ENCODE measurements around the gene CEP131.

Gene CEP131

GRCh38 chr17:81173762-81174155 is 49.0 kb downstream of the CEP131 start:
- Histone ChIP-seq H3K9me3 (replicated peaks; ENCODE audit: low read length) (no peaks in the 10 kb centered on the region), H3K4me3 (ENCODE audit: low read length) (no peak overlapping the region), H3K4me2 (ENCODE audit: low read length) (no peak overlapping the region), H3K9ac (ENCODE audit: low read depth, low read length) (no peak overlapping the region), H3K36me3 (ENCODE audit: insufficient read depth, low read length) (no peaks in the 10 kb centered on the region), H3K4me1 (ENCODE audit: control insufficient read depth, insufficient read depth, low read length) (no peaks in the 10 kb centered on the region), H3K27me3 (ENCODE audit: control insufficient read depth, insufficient read depth, low read length) (peaks cover 12% of the 10 kb centered on the region)

GRCh38 chr17:81173052-81173761 is 49.6 kb downstream of the CEP131 start:
- H3K27me3 ChIP-seq (ENCODE audit: control insufficient read depth, insufficient read depth, low read length), result peaks cover 15% of the 10 kb centered on the region
- H3K9me3 ChIP-seq (replicated peaks; ENCODE audit: low read length), result no peaks in the 10 kb centered on the region
- H3K4me2 ChIP-seq (ENCODE audit: low read length), result no peak overlapping the region
- H3K9ac ChIP-seq (ENCODE audit: low read depth, low read length), result no peak overlapping the region
- no peaks in the 10 kb centered on the region for H3K36me3 ChIP-seq (ENCODE audit: insufficient read depth, low read length)
- H3K4me3 ChIP-seq (ENCODE audit: low read length), result no peak overlapping the region
- no peaks in the 10 kb centered on the region for H3K4me1 ChIP-seq (ENCODE audit: control insufficient read depth, insufficient read depth, low read length)

GRCh38 chr17:81171941-81172340 is 50.8 kb downstream of the CEP131 start:
- no peak overlapping the region for H3K4me3 ChIP-seq (ENCODE audit: low read length)
- H3K36me3 ChIP-seq (ENCODE audit: insufficient read depth, low read length), result no peaks in the 10 kb centered on the region
- no peak overlapping the region for H3K9ac ChIP-seq (ENCODE audit: low read depth, low read length)

GRCh38 chr17:81170727-81171494 is 51.9 kb downstream of the CEP131 start:
- Histone ChIP-seq H3K4me1 (ENCODE audit: control insufficient read depth, insufficient read depth, low read length) (no peaks in the 10 kb centered on the region), H3K4me3 (ENCODE audit: low read length) (no peak overlapping the region), H3K27me3 (ENCODE audit: control insufficient read depth, insufficient read depth, low read length) (peaks cover 33% of the 10 kb centered on the region), H3K9me3 (replicated peaks; ENCODE audit: low read length) (no peaks in the 10 kb centered on the region), H3K9ac (ENCODE audit: low read depth, low read length) (no peak overlapping the region), H3K4me2 (ENCODE audit: low read length) (no peak overlapping the region), H3K36me3 (ENCODE audit: insufficient read depth, low read length) (no peaks in the 10 kb centered on the region)

More at GRCh38 chr17:81171941-81172340, 50.8 kb downstream of the CEP131 start:
- Histone ChIP-seq H3K4me2 (ENCODE audit: low read length) (no peak overlapping the region), H3K4me1 (ENCODE audit: control insufficient read depth, insufficient read depth, low read length) (no peaks in the 10 kb centered on the region), H3K9me3 (replicated peaks; ENCODE audit: low read length) (no peaks in the 10 kb centered on the region), H3K27me3 (ENCODE audit: control insufficient read depth, insufficient read depth, low read length) (peaks cover 27% of the 10 kb centered on the region)

GRCh38 chr17:81169870-81170309 is 52.9 kb downstream of the CEP131 start:
- H3K4me1 ChIP-seq (ENCODE audit: control insufficient read depth, insufficient read depth, low read length), result peaks cover 4% of the 10 kb centered on the region
- H3K4me3 ChIP-seq (ENCODE audit: low read length), result no peak overlapping the region
- H3K27me3 ChIP-seq (ENCODE audit: control insufficient read depth, insufficient read depth, low read length), result peaks cover 42% of the 10 kb centered on the region
- H3K36me3 ChIP-seq (ENCODE audit: insufficient read depth, low read length), result no peaks in the 10 kb centered on the region
- no peak overlapping the region for H3K9ac ChIP-seq (ENCODE audit: low read depth, low read length)
- H3K4me2 ChIP-seq (ENCODE audit: low read length), result no peak overlapping the region
- no peaks in the 10 kb centered on the region for H3K9me3 ChIP-seq (replicated peaks; ENCODE audit: low read length)

- Histone ChIP-seq H3K4me3 (ENCODE audit: low read length) (no peak overlapping the region), H3K9me3 (replicated peaks; ENCODE audit: low read length) (no peaks in the 10 kb centered on the region), H3K27me3 (ENCODE audit: control insufficient read depth, insufficient read depth, low read length) (peaks cover 58% of the 10 kb centered on the region), H3K4me1 (ENCODE audit: control insufficient read depth, insufficient read depth, low read length) (peaks cover 8% of the 10 kb centered on the region), H3K9ac (ENCODE audit: low read depth, low read length) (no peak overlapping the region), H3K36me3 (ENCODE audit: insufficient read depth, low read length) (no peaks in the 10 kb centered on the region), H3K4me2 (ENCODE audit: low read length) (no peak overlapping the region)
Measured at GRCh38 chr17:81167638-81168037, 55.1 kb downstream of the CEP131 start.

GRCh38 chr17:81167194-81167524 is 55.6 kb downstream of the CEP131 start:
- H3K9me3 ChIP-seq (replicated peaks; ENCODE audit: low read length), result no peaks in the 10 kb centered on the region
- H3K4me1 ChIP-seq (ENCODE audit: control insufficient read depth, insufficient read depth, low read length), result peaks cover 8% of the 10 kb centered on the region
- H3K9ac ChIP-seq (ENCODE audit: low read depth, low read length), result no peak overlapping the region
- peaks cover 58% of the 10 kb centered on the region for H3K27me3 ChIP-seq (ENCODE audit: control insufficient read depth, insufficient read depth, low read length)
- H3K4me2 ChIP-seq (ENCODE audit: low read length), result no peak overlapping the region
- H3K36me3 ChIP-seq (ENCODE audit: insufficient read depth, low read length), result no peaks in the 10 kb centered on the region
- no peak overlapping the region for H3K4me3 ChIP-seq (ENCODE audit: low read length)

- no peaks in the 10 kb centered on the region for H3K36me3 ChIP-seq (ENCODE audit: insufficient read depth, low read length)
- H3K9me3 ChIP-seq (replicated peaks; ENCODE audit: low read length), result no peaks in the 10 kb centered on the region
- H3K4me2 ChIP-seq (ENCODE audit: low read length), result peak within 1 kb of the TSS; percentile 72
- H3K27me3 ChIP-seq (ENCODE audit: control insufficient read depth, insufficient read depth, low read length), result peaks cover 57% of the 10 kb centered on the region
- H3K9ac ChIP-seq (ENCODE audit: low read depth, low read length), result no peak within 1 kb of the TSS
- peak within 1 kb of the TSS; percentile 57 for H3K4me3 ChIP-seq (ENCODE audit: low read length)
- H3K4me1 ChIP-seq (ENCODE audit: control insufficient read depth, insufficient read depth, low read length), result peaks cover 8% of the 10 kb centered on the region
Measured at GRCh38 chr17:81166033-81166492, 56.7 kb downstream of the CEP131 start, which contains the start of gene AATK. Gene AATK, minus strand, starts transcription at chr17:81166221. Its CDS starts 229 bp downstream, at chr17:81165992.

GRCh38 chr17:81165246-81166032 is 57.3 kb downstream of the CEP131 start, which contains the start of gene PVALEF:
Gene PVALEF, plus strand, starts transcription at chr17:81165507. Its CDS starts 15,720 bp downstream, at chr17:81181227.
- no peak within 1 kb of the TSS for H3K9ac ChIP-seq (ENCODE audit: low read depth, low read length)

GRCh38 chr17:81164371-81165245 is 58.2 kb downstream of the CEP131 start:
- Histone ChIP-seq H3K9me3 (replicated peaks; ENCODE audit: low read length) (no peaks in the 10 kb centered on the region), H3K27me3 (ENCODE audit: control insufficient read depth, insufficient read depth, low read length) (peaks cover 49% of the 10 kb centered on the region), H3K4me1 (ENCODE audit: control insufficient read depth, insufficient read depth, low read length) (peaks cover 8% of the 10 kb centered on the region), H3K9ac (ENCODE audit: low read depth, low read length) (no peak overlapping the region), H3K4me2 (ENCODE audit: low read length) (no peak overlapping the region), H3K36me3 (ENCODE audit: insufficient read depth, low read length) (no peaks in the 10 kb centered on the region), H3K4me3 (ENCODE audit: low read length) (no peak overlapping the region)

More at GRCh38 chr17:81165246-81166032, 57.3 kb downstream of the CEP131 start, which contains the start of gene PVALEF:
- Histone ChIP-seq H3K4me2 (ENCODE audit: low read length) (peak within 1 kb of the TSS; percentile 72), H3K27me3 (ENCODE audit: control insufficient read depth, insufficient read depth, low read length) (peaks cover 50% of the 10 kb centered on the region), H3K9me3 (replicated peaks; ENCODE audit: low read length) (no peaks in the 10 kb centered on the region), H3K4me1 (ENCODE audit: control insufficient read depth, insufficient read depth, low read length) (peaks cover 8% of the 10 kb centered on the region), H3K4me3 (ENCODE audit: low read length) (peak within 1 kb of the TSS; percentile 57), H3K36me3 (ENCODE audit: insufficient read depth, low read length) (no peaks in the 10 kb centered on the region)
